H9 (cell line): ENCODE results near the gene CD68. TPM values are rescaled to one million over a fixed set of nuclear protein-coding genes. Genes with fewer than 3 reads are reported as not detected.

Experiments
- DNase-seq: peaks from one replicate; pipeline ENCODE4 v3.0.0-alpha.2; 2017
- H2AFZ ChIP-seq: one replicate; pipeline ENCODE4 v1.6.1; 2013; ENCODE audit warnings: mild to moderate bottlenecking, low read length, control low read depth, moderate library complexity
- H2AK5ac ChIP-seq: 2 replicates; pipeline ENCODE4 v1.6.1; 2013; ENCODE audit warnings: low read length, control low read depth, mixed read lengths; ENCODE audit not compliant: insufficient read length
- H2BK120ac ChIP-seq: one replicate; pipeline ENCODE4 v1.6.1; 2013; ENCODE audit warnings: low read depth, mild to moderate bottlenecking, low read length, control low read depth, inconsistent platforms; ENCODE audit not compliant: poor library complexity, severe bottlenecking
- H2BK12ac ChIP-seq: 2 replicates; pipeline ENCODE4 v1.6.1; 2013; ENCODE audit warnings: low read length, control low read depth, mixed read lengths, low read depth; ENCODE audit not compliant: insufficient read length
- H2BK15ac ChIP-seq: 2 replicates; pipeline ENCODE4 v1.6.1; 2013; ENCODE audit warnings: low read depth, low read length, control low read depth
- H2BK20ac ChIP-seq: one replicate; pipeline ENCODE4 v1.6.1; 2013; ENCODE audit warnings: low read depth, mild to moderate bottlenecking, low read length, control low read depth, inconsistent platforms; ENCODE audit not compliant: poor library complexity, severe bottlenecking
- H2BK5ac ChIP-seq: 2 replicates; pipeline ENCODE4 v1.6.1; 2013; ENCODE audit warnings: low read length, control low read depth, mixed read lengths; ENCODE audit not compliant: insufficient read length
- H3K14ac ChIP-seq: 2 replicates; pipeline ENCODE4 v1.6.1; 2013; ENCODE audit warnings: low read length, control low read depth; ENCODE audit not compliant: insufficient read depth
- H3K18ac ChIP-seq: 2 replicates; pipeline ENCODE4 v1.6.1; 2013; ENCODE audit warnings: low read depth, mild to moderate bottlenecking, mixed read lengths, low read length, control low read depth; ENCODE audit not compliant: insufficient read length
- H3K23ac ChIP-seq: 2 replicates; pipeline ENCODE4 v1.6.1; 2013; ENCODE audit warnings: low read length, control low read depth, mixed read lengths, low read depth; ENCODE audit not compliant: insufficient read length
- H3K23me2 ChIP-seq: 2 replicates; pipeline ENCODE4 v1.6.1; 2013; ENCODE audit warnings: low read depth, mild to moderate bottlenecking, mixed read lengths, low read length, control low read depth; ENCODE audit not compliant: insufficient read length, poor library complexity, severe bottlenecking
- H3K27ac ChIP-seq: 2 replicates; pipeline ENCODE4 v1.5.1; 2013; ENCODE audit warnings: low read length, control low read depth, mixed read lengths, low read depth; ENCODE audit not compliant: insufficient read length
- H3K27me3 ChIP-seq: 2 replicates; pipeline ENCODE4 v1.6.1; 2013; ENCODE audit warnings: low read length, control low read depth, inconsistent platforms; ENCODE audit not compliant: insufficient read depth
- H3K4ac ChIP-seq: 2 replicates; pipeline ENCODE4 v1.6.1; 2013; ENCODE audit warnings: low read depth, mild to moderate bottlenecking, control low read depth, inconsistent platforms, low read length, moderate library complexity
- H3K4me1 ChIP-seq: 2 replicates; pipeline ENCODE4 v1.6.1; 2013; ENCODE audit warnings: low read length, control low read depth, inconsistent platforms; ENCODE audit not compliant: insufficient read depth
- H3K4me2 ChIP-seq: 2 replicates; pipeline ENCODE4 v1.6.1; 2013; ENCODE audit warnings: low read length, control low read depth, mixed read lengths; ENCODE audit not compliant: insufficient read length, insufficient read depth
- H3K56ac ChIP-seq: 2 replicates; pipeline ENCODE4 v1.6.1; 2013; ENCODE audit warnings: low read depth, mild to moderate bottlenecking, mixed read lengths, low read length, control low read depth; ENCODE audit not compliant: insufficient read length
- H3K79me1 ChIP-seq: 2 replicates; pipeline ENCODE4 v1.6.1; 2013; ENCODE audit warnings: low read depth, mild to moderate bottlenecking, moderate library complexity, low read length, control low read depth, inconsistent platforms; ENCODE audit not compliant: insufficient read depth, poor library complexity, severe bottlenecking
- H3K79me2 ChIP-seq: 2 replicates; pipeline ENCODE4 v1.6.1; 2013; ENCODE audit warnings: low read length, control low read depth, inconsistent platforms; ENCODE audit not compliant: insufficient read depth
- H3K9ac ChIP-seq: 2 replicates; pipeline ENCODE4 v1.6.1; 2013; ENCODE audit warnings: low read length, control low read depth, mixed read lengths; ENCODE audit not compliant: insufficient read length; ENCODE audit errors: extremely low read depth
- H3K9me3 ChIP-seq: one replicate; pipeline ENCODE4 v1.6.1; 2013; ENCODE audit warnings: low read depth, low read length, inconsistent platforms; ENCODE audit not compliant: control insufficient read depth
- H3T11ph ChIP-seq: one replicate; pipeline ENCODE4 v1.6.1; 2013; ENCODE audit warnings: mild to moderate bottlenecking, low read length, control low read depth, inconsistent platforms
- H4K20me1 ChIP-seq: one replicate; pipeline ENCODE4 v1.6.1; 2013; ENCODE audit not compliant: control insufficient read depth, insufficient read length, insufficient read depth
- H4K5ac ChIP-seq: 2 replicates; pipeline ENCODE4 v1.6.1; 2013; ENCODE audit warnings: low read depth, mild to moderate bottlenecking, mixed read lengths, low read length, control low read depth; ENCODE audit not compliant: insufficient read length
- H4K8ac ChIP-seq: replicated peaks from 2 replicates; pipeline ENCODE4 v1.6.1; 2013; ENCODE audit warnings: low read length, control low read depth, mixed read lengths, low read depth; ENCODE audit not compliant: insufficient read length
- H4K91ac ChIP-seq: 2 replicates; pipeline ENCODE4 v1.6.1; 2013; ENCODE audit warnings: low read depth, mild to moderate bottlenecking, moderate library complexity, mixed read lengths, low read length, control low read depth; ENCODE audit not compliant: insufficient read length
- H3K27ac Mint-ChIP-seq, 3 experiments: 2 replicates in 2 of 3; 3 replicates in 1 of 3; pipeline ENCODE4 v1.8.0; 2020 to 2021; ENCODE audit warnings: mixed read lengths in 3 of 3, mild to moderate bottlenecking in 1 of 3, moderate library complexity in 1 of 3
- H3K27me3 Mint-ChIP-seq: 2 replicates; pipeline ENCODE4 v1.8.0; 2021; ENCODE audit warnings: low read depth, mild to moderate bottlenecking, moderate library complexity, mixed read lengths
- H3K36me3 Mint-ChIP-seq, 3 experiments: 2 replicates in 2 of 3; 3 replicates in 1 of 3; pipeline ENCODE4 v1.8.0; 2020 to 2021; ENCODE audit warnings: low read depth in 3 of 3, mixed read lengths in 3 of 3; ENCODE audit not compliant: insufficient read depth in 1 of 3
- H3K4me1 Mint-ChIP-seq, 2 experiments: 2 replicates each; pipeline ENCODE4 v1.8.0; 2020; ENCODE audit warnings: mixed read lengths in 2 of 2
- H3K4me3 Mint-ChIP-seq, 2 experiments: 2 replicates in 1 of 2; 3 replicates in 1 of 2; pipeline ENCODE4 v1.8.0; 2020 to 2021; ENCODE audit warnings: mild to moderate bottlenecking in 2 of 2, mixed read lengths in 2 of 2, moderate library complexity in 1 of 2
- H3K9me3 Mint-ChIP-seq, 2 experiments: 2 replicates in 1 of 2; 3 replicates in 1 of 2; pipeline ENCODE4 v1.8.0; 2020; ENCODE audit warnings: mild to moderate bottlenecking in 2 of 2, mixed read lengths in 2 of 2, moderate library complexity in 1 of 2
- WGBS: extraction: QIAGEN DNeasy Blood & Tissue Kit; methylation state at CpG from one replicate; pipeline ENCODE4 v1.1.7; 2013; ENCODE audit warnings: missing lambda C conversion rate, low lambda C conversion rate, mixed read lengths; ENCODE audit not compliant: insufficient read length; ENCODE audit errors: extremely low coverage; 5-methylcytosine and 5-hydroxymethylcytosine counted together
- total RNA-seq: library from RNA; stranded (reverse); gene quantifications from 2 replicates; pipeline ENCODE4 v1.2.1, GENCODE V29; 2021
- TF ChIP-seq, protein P1 (sequence below): fragments of 200-600 bp; sonication (generic); conservative IDR thresholded peaks from 3 replicates; pipeline ENCODE4 v1.8.0; 2021; ENCODE audit warnings: antibody characterized with exemption, mild to moderate bottlenecking

CD68 gene
- total RNA-seq, 1 experiment from 2014 or later = 0.42 TPM

GRCh38 chr17:7606280-7606679 is 26.8 kb downstream of the CD68 start:
- no peaks in the 10 kb centered on the region for H3K9me3 ChIP-seq
- H2BK15ac ChIP-seq = no peak overlapping the region
- H3K4me1 ChIP-seq = no peaks in the 10 kb centered on the region
- H3K23ac ChIP-seq = no peak overlapping the region
- no peak overlapping the region for H4K91ac ChIP-seq
- H4K20me1 ChIP-seq = no peaks in the 10 kb centered on the region
- no CpG with 5 or more reads among the region's 4 CpGs for WGBS
- H3K4me2 ChIP-seq = no peak overlapping the region
- H3K4ac ChIP-seq = no peak overlapping the region
- H3K18ac ChIP-seq = no peak overlapping the region
- TF ChIP-seq, protein P1, sequence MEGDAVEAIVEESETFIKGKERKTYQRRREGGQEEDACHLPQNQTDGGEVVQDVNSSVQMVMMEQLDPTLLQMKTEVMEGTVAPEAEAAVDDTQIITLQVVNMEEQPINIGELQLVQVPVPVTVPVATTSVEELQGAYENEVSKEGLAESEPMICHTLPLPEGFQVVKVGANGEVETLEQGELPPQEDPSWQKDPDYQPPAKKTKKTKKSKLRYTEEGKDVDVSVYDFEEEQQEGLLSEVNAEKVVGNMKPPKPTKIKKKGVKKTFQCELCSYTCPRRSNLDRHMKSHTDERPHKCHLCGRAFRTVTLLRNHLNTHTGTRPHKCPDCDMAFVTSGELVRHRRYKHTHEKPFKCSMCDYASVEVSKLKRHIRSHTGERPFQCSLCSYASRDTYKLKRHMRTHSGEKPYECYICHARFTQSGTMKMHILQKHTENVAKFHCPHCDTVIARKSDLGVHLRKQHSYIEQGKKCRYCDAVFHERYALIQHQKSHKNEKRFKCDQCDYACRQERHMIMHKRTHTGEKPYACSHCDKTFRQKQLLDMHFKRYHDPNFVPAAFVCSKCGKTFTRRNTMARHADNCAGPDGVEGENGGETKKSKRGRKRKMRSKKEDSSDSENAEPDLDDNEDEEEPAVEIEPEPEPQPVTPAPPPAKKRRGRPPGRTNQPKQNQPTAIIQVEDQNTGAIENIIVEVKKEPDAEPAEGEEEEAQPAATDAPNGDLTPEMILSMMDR = no peak
- H3K4me3 Mint-ChIP-seq = no peak overlapping the region
- no peaks in the 10 kb centered on the region for H3K23me2 ChIP-seq
- peak overlapping the region in 1 of 3 experiments; percentile 10; a peak in 1 of 7 replicates for H3K27ac Mint-ChIP-seq
- H3K27me3 ChIP-seq = no peaks in the 10 kb centered on the region
- no peak overlapping the region for H3K27ac ChIP-seq
- no peak overlapping the region for H2BK20ac ChIP-seq
- H2BK5ac ChIP-seq = no peak overlapping the region
- DNase-seq = no peak
- no peak overlapping the region for H2BK120ac ChIP-seq
- H2AFZ ChIP-seq = no peak overlapping the region
- H3K56ac ChIP-seq = no peak overlapping the region
- no peak overlapping the region for H2AK5ac ChIP-seq
- H4K8ac ChIP-seq = no peak overlapping the region
- H3T11ph ChIP-seq = no peak overlapping the region
- no peak overlapping the region for H3K14ac ChIP-seq
- no peak overlapping the region for H3K9ac ChIP-seq
- H3K9me3 Mint-ChIP-seq = no peaks in the 10 kb centered on the region
- 0 out of 4 replicates have a peak, but pooled peaks cover 0 to 2% of the 10 kb centered on the region in 2 experiments for H3K4me1 Mint-ChIP-seq
- no peak overlapping the region for H4K5ac ChIP-seq
- H3K27me3 Mint-ChIP-seq = no peaks in the 10 kb centered on the region
- H3K36me3 Mint-ChIP-seq = peaks cover 35 to 56% (median 53%) of the 10 kb centered on the region in 3 experiments
- no peaks in the 10 kb centered on the region for H3K79me2 ChIP-seq
- no peaks in the 10 kb centered on the region for H3K79me1 ChIP-seq
- no peak overlapping the region for H2BK12ac ChIP-seq
